Measurements from ENCODE around the gene CUL1.

GRCh38 chr7:148681821-148682220 is 16.9 kb upstream of the CUL1 start:
- TF ChIP-seq CTCF (conservative IDR thresholded peaks at IDR 0.05; ENCODE audit: low read depth in 2 of 2) (no peak), REST (IDR thresholded peaks at IDR 0.05; ENCODE audit: unreplicated experiment) (no peak), POLR2AphosphoS5 (IDR thresholded peaks at IDR 0.05; ENCODE audit: low read depth) (no peak), EZH2 (IDR thresholded peaks at IDR 0.05; ENCODE audit: low read depth, unreplicated experiment) (no peak), ETS1 (IDR thresholded peaks at IDR 0.05) (no peak), EZH2phosphoT487 (IDR thresholded peaks at IDR 0.05; ENCODE audit: unreplicated experiment) (no peak), STAT1 (IDR thresholded peaks at IDR 0.05; ENCODE audit: unreplicated experiment) (no peak), ZNF114 (CRISPR knock-in tag; IDR thresholded peaks at IDR 0.05) (no peak)
